ENCODE data around the gene DEPP1. TPM values are rescaled to one million over a fixed set of nuclear protein-coding genes. Genes with fewer than 3 reads are reported as not detected.

DEPP1 gene
- total and polyA plus RNA-seq, 5 donors from 2014 or later: 0.44 TPM; not detected in 4

DNA sequence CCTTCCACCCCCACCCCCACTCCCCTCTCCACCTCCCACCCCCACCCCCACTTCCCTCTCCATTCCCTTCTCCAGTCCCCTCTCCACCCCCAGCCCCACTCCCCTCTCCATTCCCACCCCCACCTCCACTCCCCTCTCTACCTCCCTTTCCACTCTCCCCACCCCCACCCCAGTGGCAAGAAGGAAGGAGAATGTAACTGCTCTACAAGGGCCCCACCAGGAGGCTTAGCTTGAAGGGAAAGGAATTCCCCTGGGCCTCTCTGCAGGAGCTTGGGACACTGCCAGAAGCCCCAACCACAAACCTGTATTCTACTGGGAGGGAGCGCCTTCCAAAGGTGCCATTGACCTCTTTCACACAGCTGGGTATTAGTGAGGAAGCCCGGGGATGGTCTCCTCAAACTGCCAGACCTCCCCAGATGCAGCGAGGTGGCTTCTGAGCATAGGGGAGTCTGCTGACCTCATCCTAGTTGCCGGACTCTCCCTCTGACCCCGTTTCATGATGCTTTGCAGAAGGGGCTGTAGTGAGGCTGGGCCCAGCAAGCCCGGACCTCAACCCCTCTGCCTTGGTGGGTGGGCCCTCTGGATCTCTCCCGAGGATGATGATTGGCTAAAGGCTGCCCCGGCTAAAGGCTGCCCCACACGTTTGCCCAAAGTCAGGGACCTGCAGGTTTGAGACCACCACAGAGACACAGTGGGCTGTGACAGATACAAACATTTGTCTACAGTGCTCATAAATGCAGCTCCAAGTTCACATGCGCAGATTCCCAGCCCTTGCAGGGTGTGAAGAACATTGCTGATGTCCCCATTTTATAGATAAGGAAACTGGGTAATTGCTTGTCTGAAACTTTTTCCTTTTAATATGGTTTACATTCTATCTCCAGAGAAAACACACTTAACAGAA lies 2.9 kb downstream of the DEPP1 start:
- Histone ChIP-seq H3K36me3 (ENCODE audit: control insufficient read depth, insufficient read depth, low read length) (no peaks in the 10 kb centered on the region), H3K27me3 (ENCODE audit: control insufficient read depth, insufficient read depth, low read length) (no peaks in the 10 kb centered on the region), H3K27ac (ENCODE audit: insufficient read depth, low read length, poor library complexity, severe bottlenecking) (no peak overlapping the region), H3K4me3 (ENCODE audit: low read depth, low read length) (no peak overlapping the region), H3K9me3 (ENCODE audit: control insufficient read depth in 2 of 2, low read length in 2 of 2) (no peaks in the 10 kb centered on the region), H3K4me1 (ENCODE audit: control insufficient read depth, insufficient read depth, low read length, poor library complexity, severe bottlenecking) (peaks cover 10% of the 10 kb centered on the region)
- no peak for DNase-seq
- ATAC-seq (ENCODE audit: low read depth in 2 of 2): no peak
- Mint-ChIP-seq H3K27ac (peak overlapping the region in 2 of 3 donors; percentile 55 to 56), H3K4me3 (peak overlapping the region in 2 of 4 donors; percentile 9 to 50), H3K4me1 (peaks cover 0 to 17% (median 0%) of the 10 kb centered on the region in 4 donors), H3K9me3 (no peaks in the 10 kb centered on the region), H3K36me3 (no peaks in the 10 kb centered on the region), H3K27me3 (peaks cover 5% of the 10 kb centered on the region)

DNA sequence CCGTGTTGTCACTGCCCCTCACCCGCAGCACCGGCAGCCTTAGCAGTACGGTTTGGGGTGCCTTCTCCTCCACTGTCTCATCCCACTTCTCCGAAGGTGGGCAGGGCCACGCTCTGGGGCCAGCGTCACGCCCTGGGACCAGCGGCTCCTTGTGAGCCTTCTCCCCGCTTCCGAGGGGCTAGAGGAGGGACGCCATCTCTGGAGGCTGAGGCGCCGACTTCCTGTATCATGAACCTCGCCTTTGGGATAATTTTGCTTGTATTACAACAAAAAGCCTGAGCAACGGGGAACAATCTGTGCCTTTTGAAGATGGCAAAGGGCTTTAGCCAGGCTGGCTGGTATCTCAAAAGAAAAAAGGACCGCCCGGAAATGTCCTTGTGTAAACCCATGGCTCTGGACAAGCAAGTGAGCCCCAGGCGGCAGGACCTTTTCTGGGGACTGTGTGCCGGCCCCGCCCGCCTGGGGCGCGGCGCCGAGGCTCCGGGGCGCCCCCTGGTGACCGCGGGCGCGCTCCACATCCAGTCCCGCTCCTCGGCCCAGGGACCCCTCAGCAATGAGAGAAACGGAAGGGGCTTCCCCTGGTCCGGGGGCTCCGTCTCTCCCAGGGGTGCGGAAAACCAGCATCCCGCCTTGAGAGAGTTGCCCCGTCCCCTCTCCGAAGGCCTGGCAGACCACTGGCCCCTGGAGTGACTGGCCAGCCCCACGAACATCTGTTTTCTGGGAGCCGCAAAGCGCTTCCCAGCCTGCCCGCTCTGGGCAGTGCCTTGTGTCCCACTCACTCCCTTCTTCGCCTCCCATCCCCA lies 3.8 kb downstream of the DEPP1 start:
- ATAC-seq (ENCODE audit: low read depth in 2 of 2) (peak; percentile 84 to 85), DNase-seq (peak; percentile 37 to 64 (median 56))
- Histone ChIP-seq H3K27me3 (ENCODE audit: control insufficient read depth, insufficient read depth, low read length) (no peaks in the 10 kb centered on the region), H3K4me1 (ENCODE audit: control insufficient read depth, insufficient read depth, low read length, poor library complexity, severe bottlenecking) (peaks cover 10% of the 10 kb centered on the region), H3K9me3 (ENCODE audit: control insufficient read depth in 2 of 2, low read length in 2 of 2) (no peaks in the 10 kb centered on the region), H3K4me3 (ENCODE audit: low read depth, low read length) (peak overlapping the region; percentile 77), H3K27ac (ENCODE audit: insufficient read depth, low read length, poor library complexity, severe bottlenecking) (no peak overlapping the region), H3K36me3 (ENCODE audit: control insufficient read depth, insufficient read depth, low read length) (no peaks in the 10 kb centered on the region)
- Mint-ChIP-seq H3K4me3 (peak overlapping the region; percentile 69 to 88 (median 74)), H3K4me1 (peaks cover 0 to 17% (median 0%) of the 10 kb centered on the region in 4 donors), H3K9me3 (no peaks in the 10 kb centered on the region), H3K36me3 (no peaks in the 10 kb centered on the region), H3K27me3 (peaks cover 5% of the 10 kb centered on the region), H3K27ac (peak overlapping the region in 1 of 3 donors; percentile 84)

DNA sequence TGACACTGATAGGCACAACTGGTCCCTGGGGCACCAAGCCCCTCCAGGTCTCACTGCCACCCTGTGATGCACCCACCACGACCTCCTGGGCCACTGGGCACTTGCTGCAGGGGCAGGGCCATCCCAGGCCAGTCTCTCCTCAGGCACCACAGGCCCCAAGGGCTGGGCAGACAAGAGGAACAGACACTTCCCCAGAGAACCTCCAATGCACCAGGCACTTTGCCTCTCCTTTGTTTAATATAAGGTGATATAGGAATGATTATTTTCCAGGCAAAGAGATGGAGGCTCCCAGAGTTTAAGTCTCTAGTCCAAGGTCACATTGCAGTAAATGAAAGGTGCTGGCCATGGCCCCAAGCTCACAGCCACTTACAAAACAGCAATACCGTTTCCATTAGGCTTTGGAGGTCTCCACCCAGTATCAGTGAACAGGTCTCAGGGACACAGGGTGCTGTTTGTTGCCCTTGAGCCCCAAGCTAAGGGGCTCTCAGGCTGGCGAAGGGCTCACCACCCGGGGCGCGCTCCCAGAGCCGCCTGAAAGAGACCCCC lies 4.5 kb downstream of the DEPP1 start:
- Mint-ChIP-seq H3K4me3 (peak overlapping the region in 3 of 4 donors; percentile 70 to 88 (median 78)), H3K4me1 (peaks cover 0 to 17% (median under 1%) of the 10 kb centered on the region in 4 donors), H3K9me3 (no peaks in the 10 kb centered on the region), H3K27ac (no peak overlapping the region), H3K36me3 (no peaks in the 10 kb centered on the region), H3K27me3 (peaks cover 5% of the 10 kb centered on the region)
- no peak overlapping the region for H3K4me3 ChIP-seq (ENCODE audit: low read depth, low read length)
- DNase-seq (no peak), ATAC-seq (ENCODE audit: low read depth in 2 of 2) (no peak)
- H3K27ac ChIP-seq (ENCODE audit: insufficient read depth, low read length, poor library complexity, severe bottlenecking): no peak overlapping the region
- no peaks in the 10 kb centered on the region for H3K27me3 ChIP-seq (ENCODE audit: control insufficient read depth, insufficient read depth, low read length)
- peaks cover 10% of the 10 kb centered on the region for H3K4me1 ChIP-seq (ENCODE audit: control insufficient read depth, insufficient read depth, low read length, poor library complexity, severe bottlenecking)
- no peaks in the 10 kb centered on the region for H3K36me3 ChIP-seq (ENCODE audit: control insufficient read depth, insufficient read depth, low read length)
- H3K9me3 ChIP-seq (ENCODE audit: control insufficient read depth in 2 of 2, low read length in 2 of 2): no peaks in the 10 kb centered on the region

DNA sequence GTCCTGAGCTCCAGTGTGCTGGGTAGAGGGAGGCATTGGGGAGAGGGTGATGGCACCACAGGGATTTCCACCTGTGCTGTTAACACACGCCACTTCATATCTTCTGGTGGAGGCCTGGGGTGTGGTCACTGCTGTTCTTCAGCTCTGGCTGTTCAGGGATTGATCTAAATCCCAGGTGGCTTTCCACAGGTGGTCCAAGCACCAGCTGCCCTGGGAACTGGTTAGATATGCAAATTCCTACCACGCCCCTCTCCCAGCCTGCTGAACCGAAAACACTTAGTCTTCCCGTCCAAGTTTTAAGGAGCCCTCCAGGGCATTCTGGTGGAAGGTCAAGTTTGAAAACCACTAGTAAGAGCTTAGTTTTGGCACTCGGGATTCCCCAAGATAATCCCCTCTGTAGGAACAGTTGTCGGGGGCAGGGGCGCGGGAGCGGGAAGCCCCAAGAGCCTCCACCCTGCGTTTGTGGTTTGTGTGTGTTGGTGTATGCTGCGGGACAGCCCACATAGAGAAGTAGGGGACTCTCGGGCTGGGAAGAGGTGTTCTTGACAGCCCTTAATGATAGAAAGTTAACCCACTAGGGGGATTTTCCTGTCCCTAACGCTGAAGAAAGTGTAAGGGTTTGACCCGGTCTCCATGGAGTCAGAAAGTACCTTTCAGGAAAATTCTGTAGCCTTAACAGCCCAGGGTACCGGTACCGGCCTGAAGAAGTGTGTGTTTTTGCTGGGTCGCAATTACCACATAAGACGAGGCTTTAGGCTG lies 5.1 kb downstream of the DEPP1 start:
- no peak overlapping the region for H3K27ac Mint-ChIP-seq
- no peaks in the 10 kb centered on the region for H3K36me3 Mint-ChIP-seq
- no peak for ATAC-seq (ENCODE audit: low read depth in 2 of 2)
- Histone ChIP-seq H3K9me3 (ENCODE audit: control insufficient read depth in 2 of 2, low read length in 2 of 2) (no peaks in the 10 kb centered on the region), H3K27me3 (ENCODE audit: control insufficient read depth, insufficient read depth, low read length) (no peaks in the 10 kb centered on the region), H3K4me1 (ENCODE audit: control insufficient read depth, insufficient read depth, low read length, poor library complexity, severe bottlenecking) (peaks cover 10% of the 10 kb centered on the region), H3K27ac (ENCODE audit: insufficient read depth, low read length, poor library complexity, severe bottlenecking) (no peak overlapping the region), H3K4me3 (ENCODE audit: low read depth, low read length) (no peak overlapping the region), H3K36me3 (ENCODE audit: control insufficient read depth, insufficient read depth, low read length) (no peaks in the 10 kb centered on the region)
- no peak for DNase-seq
- no peaks in the 10 kb centered on the region for H3K9me3 Mint-ChIP-seq
- H3K4me3 Mint-ChIP-seq: no peak overlapping the region
- peaks cover 5% of the 10 kb centered on the region for H3K27me3 Mint-ChIP-seq
- H3K4me1 Mint-ChIP-seq: peaks cover 5 to 23% (median 6%) of the 10 kb centered on the region in 4 donors

DNA sequence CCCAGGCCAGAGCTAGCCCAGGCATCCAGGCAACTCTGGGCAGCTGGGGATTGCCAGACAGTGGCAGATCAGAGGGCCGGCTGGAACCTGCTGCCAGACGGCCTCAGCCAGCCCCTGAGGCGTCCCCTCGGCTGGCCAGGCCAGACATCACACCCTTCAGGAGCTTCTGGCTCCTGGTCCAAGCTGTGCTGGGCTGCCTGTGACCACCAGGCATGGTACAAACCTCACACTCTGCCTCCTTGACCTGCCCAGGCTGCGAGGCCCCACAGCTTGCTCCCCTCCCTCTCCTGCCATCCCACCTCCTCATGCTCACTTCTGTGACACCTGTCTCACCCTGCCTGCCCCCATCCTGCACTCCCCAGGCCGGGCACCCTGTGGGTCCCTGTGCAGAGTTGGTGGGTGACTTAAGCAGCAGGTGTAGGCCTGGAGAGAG lies 5.7 kb downstream of the DEPP1 start:
- Mint-ChIP-seq H3K9me3 (no peaks in the 10 kb centered on the region), H3K27ac (no peak overlapping the region), H3K36me3 (no peaks in the 10 kb centered on the region), H3K4me1 (peaks cover 5 to 26% (median 9%) of the 10 kb centered on the region in 4 donors), H3K27me3 (peaks cover 5% of the 10 kb centered on the region), H3K4me3 (no peak overlapping the region)
- Histone ChIP-seq H3K27ac (ENCODE audit: insufficient read depth, low read length, poor library complexity, severe bottlenecking) (no peak overlapping the region), H3K4me1 (ENCODE audit: control insufficient read depth, insufficient read depth, low read length, poor library complexity, severe bottlenecking) (peaks cover 10% of the 10 kb centered on the region), H3K27me3 (ENCODE audit: control insufficient read depth, insufficient read depth, low read length) (no peaks in the 10 kb centered on the region), H3K4me3 (ENCODE audit: low read depth, low read length) (no peak overlapping the region), H3K36me3 (ENCODE audit: control insufficient read depth, insufficient read depth, low read length) (no peaks in the 10 kb centered on the region), H3K9me3 (ENCODE audit: control insufficient read depth in 2 of 2, low read length in 2 of 2) (no peaks in the 10 kb centered on the region)
- ATAC-seq (ENCODE audit: low read depth in 2 of 2) (no peak), DNase-seq (no peak)

DNA sequence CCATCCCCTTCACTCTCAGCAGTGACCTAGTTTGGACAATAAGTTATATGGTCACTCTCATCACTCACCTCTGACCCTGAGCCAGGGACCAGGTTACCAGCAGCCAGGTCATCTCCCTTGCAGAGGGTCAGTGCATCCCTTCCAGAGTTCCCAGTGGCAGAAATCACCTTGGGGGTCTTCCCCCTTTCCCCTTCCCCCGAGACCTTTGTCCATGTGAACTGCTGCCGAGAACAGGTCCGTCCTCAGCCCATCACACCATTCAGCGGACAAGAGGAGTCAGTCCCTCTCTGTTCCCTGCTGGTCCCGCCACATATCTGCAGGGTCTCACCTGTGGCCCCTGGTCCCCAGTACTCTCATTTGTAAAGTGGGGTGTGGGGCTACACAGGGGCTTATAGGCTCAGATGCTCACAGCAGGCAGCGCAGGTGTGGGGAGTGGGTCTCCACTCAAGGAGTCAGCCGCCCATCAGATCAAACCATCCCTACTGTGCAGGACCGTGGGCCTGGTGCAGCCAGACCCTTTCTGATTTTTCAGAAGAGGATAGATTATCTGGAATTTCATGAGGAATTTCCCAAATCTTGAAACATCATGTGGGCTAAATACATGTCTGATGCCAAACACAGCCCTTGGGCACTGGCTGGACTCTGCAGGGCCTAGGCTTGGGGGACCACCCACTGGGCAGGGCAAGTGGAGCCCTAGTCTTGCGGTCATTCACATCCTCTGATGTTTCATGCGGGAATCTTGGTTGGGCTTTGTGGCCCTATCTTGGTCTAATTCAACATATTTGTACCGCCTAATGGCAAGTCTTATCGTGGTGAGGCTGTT lies 6.5 kb downstream of the DEPP1 start:
- Mint-ChIP-seq H3K27me3 (peaks cover 3% of the 10 kb centered on the region), H3K4me3 (no peak overlapping the region), H3K36me3 (no peaks in the 10 kb centered on the region), H3K27ac (peak overlapping the region in 1 of 3 donors; percentile 38), H3K9me3 (no peaks in the 10 kb centered on the region), H3K4me1 (peaks cover 5 to 29% (median 9%) of the 10 kb centered on the region in 4 donors)
- Histone ChIP-seq H3K36me3 (ENCODE audit: control insufficient read depth, insufficient read depth, low read length) (no peaks in the 10 kb centered on the region), H3K27me3 (ENCODE audit: control insufficient read depth, insufficient read depth, low read length) (no peaks in the 10 kb centered on the region), H3K4me1 (ENCODE audit: control insufficient read depth, insufficient read depth, low read length, poor library complexity, severe bottlenecking) (peaks cover 10% of the 10 kb centered on the region), H3K9me3 (ENCODE audit: control insufficient read depth in 2 of 2, low read length in 2 of 2) (no peaks in the 10 kb centered on the region), H3K4me3 (ENCODE audit: low read depth, low read length) (no peak overlapping the region), H3K27ac (ENCODE audit: insufficient read depth, low read length, poor library complexity, severe bottlenecking) (no peak overlapping the region)
- DNase-seq (no peak), ATAC-seq (ENCODE audit: low read depth in 2 of 2) (no peak)
